Gastrocnemius medialis (tissue), 4 donors: ENCODE data around the gene INTU.
"Not testable (repeated sequence)": the region's sequence is repeated elsewhere in the genome, so short reads cannot be mapped to it uniquely, and the experiment has no call there.

Source experiments
- POLR2A ChIP-seq, 2 donors: fragments of 450-650 bp; IDR thresholded peaks; one replicate each; pipeline ENCODE4 v1.6.1; 2017; ENCODE audit warnings: antibody characterized with exemption in 2 of 2, mild to moderate bottlenecking in 2 of 2, moderate library complexity in 2 of 2
- TF ChIP-seq, protein P1 (sequence below), 5 experiments: fragments of 450-650 bp in 3 of 5; fragments of 200-600 bp in 2 of 5; sonication (generic) in 2 of 5; IDR thresholded peaks in 4 of 5; conservative IDR thresholded peaks in 1 of 5; 1 replicate in 4 of 5; 2 replicates in 1 of 5; pipeline ENCODE4 v1.5.1; 2016 to 2019; ENCODE audit warnings: antibody characterized with exemption in 5 of 5, mild to moderate bottlenecking in 3 of 5, moderate library complexity in 3 of 5

DNA sequence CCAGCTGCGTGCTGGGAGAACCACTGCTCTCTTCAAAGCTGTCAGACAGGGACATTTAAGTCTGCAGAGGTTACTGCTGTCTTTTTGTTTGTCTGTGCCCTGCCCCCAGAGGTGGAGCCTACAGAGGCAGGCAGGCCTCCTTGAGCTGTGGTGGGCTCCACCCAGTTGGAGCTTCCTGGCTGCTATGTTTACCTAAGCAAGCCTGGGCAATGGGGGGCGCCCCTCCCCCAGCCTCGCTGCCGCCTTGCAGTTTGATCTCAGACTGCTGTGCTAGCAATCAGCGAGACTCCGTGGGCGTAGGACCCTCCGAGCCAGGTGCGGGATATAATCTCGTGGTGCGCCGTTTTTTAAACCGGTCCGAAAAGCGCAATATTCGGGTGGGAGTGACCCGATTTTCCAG lies 22.8 kb downstream of the INTU start:
- not testable (repeated sequence) for TF ChIP-seq POLR2A (IDR thresholded peaks at IDR 0.05)
- TF ChIP-seq, protein P1, sequence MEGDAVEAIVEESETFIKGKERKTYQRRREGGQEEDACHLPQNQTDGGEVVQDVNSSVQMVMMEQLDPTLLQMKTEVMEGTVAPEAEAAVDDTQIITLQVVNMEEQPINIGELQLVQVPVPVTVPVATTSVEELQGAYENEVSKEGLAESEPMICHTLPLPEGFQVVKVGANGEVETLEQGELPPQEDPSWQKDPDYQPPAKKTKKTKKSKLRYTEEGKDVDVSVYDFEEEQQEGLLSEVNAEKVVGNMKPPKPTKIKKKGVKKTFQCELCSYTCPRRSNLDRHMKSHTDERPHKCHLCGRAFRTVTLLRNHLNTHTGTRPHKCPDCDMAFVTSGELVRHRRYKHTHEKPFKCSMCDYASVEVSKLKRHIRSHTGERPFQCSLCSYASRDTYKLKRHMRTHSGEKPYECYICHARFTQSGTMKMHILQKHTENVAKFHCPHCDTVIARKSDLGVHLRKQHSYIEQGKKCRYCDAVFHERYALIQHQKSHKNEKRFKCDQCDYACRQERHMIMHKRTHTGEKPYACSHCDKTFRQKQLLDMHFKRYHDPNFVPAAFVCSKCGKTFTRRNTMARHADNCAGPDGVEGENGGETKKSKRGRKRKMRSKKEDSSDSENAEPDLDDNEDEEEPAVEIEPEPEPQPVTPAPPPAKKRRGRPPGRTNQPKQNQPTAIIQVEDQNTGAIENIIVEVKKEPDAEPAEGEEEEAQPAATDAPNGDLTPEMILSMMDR (IDR thresholded peaks at IDR 0.05 in 4 of 5, conservative IDR thresholded peaks at IDR 0.05 in 1 of 5) = not testable (repeated sequence)
